Lower leg skin (tissue), 3 donors: Measurements from ENCODE around the gene ST3GAL5.

Experiments used
- CTCF ChIP-seq, 3 donors: fragments of 450-650 bp; IDR thresholded peaks; one replicate each; pipeline ENCODE4 v1.5.1; 2016; ENCODE audit warnings: antibody characterized with exemption in 3 of 3, mild to moderate bottlenecking in 3 of 3, moderate library complexity in 2 of 3
- POLR2A ChIP-seq, 2 donors: fragments of 450-650 bp; IDR thresholded peaks; one replicate each; pipeline ENCODE4 v1.6.1; 2016 to 2017; ENCODE audit warnings: antibody characterized with exemption in 2 of 2, mild to moderate bottlenecking in 1 of 2, moderate library complexity in 1 of 2

- TF ChIP-seq CTCF (IDR thresholded peaks at IDR 0.05), result no peak
- no peak for TF ChIP-seq POLR2A (IDR thresholded peaks at IDR 0.05)
Measured at GRCh38 chr2:85797921-85798320, 90.9 kb downstream of the ST3GAL5 start.
